Mesendoderm (in vitro differentiated cells): ENCODE measurements around the gene CSRNP3.

Experiments
- DNase-seq: peaks from one replicate; pipeline ENCODE4 v3.0.0; 2013
- H2AK5ac ChIP-seq: 2 replicates; pipeline ENCODE4 v1.6.1; 2013; ENCODE audit warnings: low read length, inconsistent platforms
- H2BK120ac ChIP-seq: 2 replicates; pipeline ENCODE4 v1.6.1; 2013; ENCODE audit warnings: low read depth, mild to moderate bottlenecking, low read length, moderate library complexity, mixed read lengths
- H2BK15ac ChIP-seq: replicated peaks from 2 replicates; pipeline ENCODE4 v1.6.1; 2013; ENCODE audit warnings: low read depth, mild to moderate bottlenecking, moderate library complexity
- H2BK5ac ChIP-seq: 2 replicates; pipeline ENCODE4 v1.6.1; 2013; ENCODE audit warnings: low read length, inconsistent platforms
- H3K18ac ChIP-seq: 2 replicates; pipeline ENCODE4 v1.6.1; 2013; ENCODE audit warnings: mild to moderate bottlenecking, low read length, mixed read lengths
- H3K23ac ChIP-seq: one replicate; pipeline ENCODE4 v1.6.1; 2013; ENCODE audit warnings: low read length
- H3K27ac ChIP-seq: 2 replicates; pipeline ENCODE4 v1.5.1; 2013; ENCODE audit warnings: low read depth, mild to moderate bottlenecking, inconsistent platforms, low read length, moderate library complexity
- H3K27me3 ChIP-seq: 2 replicates; pipeline ENCODE4 v1.6.1; 2013; ENCODE audit warnings: low read length, control low read depth, mild to moderate bottlenecking, inconsistent platforms; ENCODE audit not compliant: insufficient read depth, poor library complexity
- H3K36me3 ChIP-seq: 2 replicates; pipeline ENCODE4 v1.6.1; 2013; ENCODE audit warnings: low read length, inconsistent platforms; ENCODE audit not compliant: control insufficient read depth, insufficient read depth
- H3K4ac ChIP-seq: one replicate; pipeline ENCODE4 v1.6.1; 2013; ENCODE audit warnings: low read depth, mild to moderate bottlenecking, low read length, moderate library complexity
- H3K4me1 ChIP-seq: 2 replicates; pipeline ENCODE4 v1.6.1; 2013; ENCODE audit warnings: low read depth, low read length, inconsistent platforms; ENCODE audit not compliant: control insufficient read depth
- H3K4me2 ChIP-seq: 2 replicates; pipeline ENCODE4 v1.6.1; 2013; ENCODE audit warnings: low read length
- H3K4me3 ChIP-seq: 2 replicates; pipeline ENCODE4 v1.5.1; 2013; ENCODE audit warnings: mild to moderate bottlenecking, low read length
- H3K56ac ChIP-seq: one replicate; pipeline ENCODE4 v1.6.1; 2013; ENCODE audit warnings: low read length
- H3K79me1 ChIP-seq: 2 replicates; pipeline ENCODE4 v1.6.1; 2013; ENCODE audit warnings: low read length, inconsistent platforms
- H3K79me2 ChIP-seq: 2 replicates; pipeline ENCODE4 v1.6.1; 2013; ENCODE audit warnings: mild to moderate bottlenecking, low read length; ENCODE audit not compliant: control insufficient read depth, insufficient read depth
- H3K9ac ChIP-seq: 2 replicates; pipeline ENCODE4 v1.6.1; 2013; ENCODE audit warnings: low read length, inconsistent platforms
- H4K5ac ChIP-seq: one replicate; pipeline ENCODE4 v1.6.1; 2013; ENCODE audit warnings: low read length
- H4K8ac ChIP-seq: one replicate; pipeline ENCODE4 v1.6.1; 2013; ENCODE audit warnings: low read depth, mild to moderate bottlenecking, control low read depth, low read length, moderate library complexity
- WGBS: extraction: QIAGEN DNeasy Blood & Tissue Kit; methylation state at CpG from one replicate; pipeline ENCODE4 v1.1.7; 2013; ENCODE audit warnings: low lambda C conversion rate, missing lambda C conversion rate; ENCODE audit not compliant: insufficient coverage; ENCODE audit errors: extremely low coverage; 5-methylcytosine and 5-hydroxymethylcytosine counted together

The CSRNP3 gene

GRCh38 chr2:165573534-165574461, 104.3 kb downstream of the CSRNP3 start:
- Histone ChIP-seq H3K4ac (no peak overlapping the region), H3K27ac (no peak overlapping the region), H3K79me1 (no peaks in the 10 kb centered on the region), H3K79me2 (no peaks in the 10 kb centered on the region), H2BK120ac (no peak overlapping the region), H3K56ac (peak overlapping the region; percentile 54), H3K4me1 (no peaks in the 10 kb centered on the region), H4K5ac (no peak overlapping the region), H3K4me3 (peak overlapping the region; percentile 45), H3K18ac (no peak overlapping the region), H2BK15ac (no peak overlapping the region), H3K9ac (peak overlapping the region; percentile 44), H3K23ac (no peak overlapping the region), H3K4me2 (peak overlapping the region; percentile 96), H2BK5ac (no peak overlapping the region), H4K8ac (peak overlapping the region; percentile 65), H3K36me3 (no peaks in the 10 kb centered on the region), H2AK5ac (no peak overlapping the region), H3K27me3 (no peaks in the 10 kb centered on the region)
- DNase-seq: peak; percentile 96
- WGBS: no CpG with 5 or more reads among the region's 17 CpGs

GRCh38 chr2:165575044-165575615, 105.6 kb downstream of the CSRNP3 start:
- Histone ChIP-seq H3K23ac (no peak overlapping the region), H3K79me2 (no peaks in the 10 kb centered on the region), H3K27me3 (no peaks in the 10 kb centered on the region), H3K9ac (no peak overlapping the region), H2AK5ac (no peak overlapping the region), H3K4me1 (no peaks in the 10 kb centered on the region), H2BK120ac (no peak overlapping the region), H3K4me3 (no peak overlapping the region), H4K8ac (no peak overlapping the region), H3K4ac (no peak overlapping the region), H2BK5ac (no peak overlapping the region), H3K79me1 (no peaks in the 10 kb centered on the region), H4K5ac (no peak overlapping the region), H3K27ac (no peak overlapping the region), H3K56ac (no peak overlapping the region), H3K18ac (no peak overlapping the region), H3K36me3 (no peaks in the 10 kb centered on the region), H3K4me2 (no peak overlapping the region), H2BK15ac (no peak overlapping the region)
- no peak for DNase-seq
- no CpG with 5 or more reads among the region's 2 CpGs for WGBS

- no peak overlapping the region for H3K56ac ChIP-seq
- H3K27ac ChIP-seq: no peak overlapping the region
- H3K18ac ChIP-seq: no peak overlapping the region
- H2BK120ac ChIP-seq: no peak overlapping the region
- H3K9ac ChIP-seq: no peak overlapping the region
- H2AK5ac ChIP-seq: no peak overlapping the region
- H2BK15ac ChIP-seq: no peak overlapping the region
- no peak overlapping the region for H3K4me3 ChIP-seq
- no peak overlapping the region for H3K23ac ChIP-seq
- no peaks in the 10 kb centered on the region for H3K4me1 ChIP-seq
- DNase-seq: no peak
- H3K36me3 ChIP-seq: no peaks in the 10 kb centered on the region
- H4K8ac ChIP-seq: no peak overlapping the region
- no peak overlapping the region for H3K4me2 ChIP-seq
- H4K5ac ChIP-seq: no peak overlapping the region
- no peak overlapping the region for H3K4ac ChIP-seq
- H2BK5ac ChIP-seq: no peak overlapping the region
- WGBS: no CpG with 5 or more reads among the region's 3 CpGs
- no peaks in the 10 kb centered on the region for H3K79me2 ChIP-seq
- no peaks in the 10 kb centered on the region for H3K79me1 ChIP-seq
- no peaks in the 10 kb centered on the region for H3K27me3 ChIP-seq
Observed at GRCh38 chr2:165576409-165577154, 107.1 kb downstream of the CSRNP3 start.

GRCh38 chr2:165582409-165582808, 112.9 kb downstream of the CSRNP3 start:
- H3K56ac ChIP-seq: no peak overlapping the region
- H4K5ac ChIP-seq: no peak overlapping the region
- DNase-seq: no peak
- no peak overlapping the region for H3K9ac ChIP-seq
- H3K4me2 ChIP-seq: no peak overlapping the region
- no peak overlapping the region for H3K4me3 ChIP-seq
- no peak overlapping the region for H3K4ac ChIP-seq
- no CpG with 5 or more reads among the region's 3 CpGs for WGBS
- H3K18ac ChIP-seq: no peak overlapping the region
- no peaks in the 10 kb centered on the region for H3K79me1 ChIP-seq
- H3K27me3 ChIP-seq: no peaks in the 10 kb centered on the region
- no peaks in the 10 kb centered on the region for H3K79me2 ChIP-seq
- H2BK120ac ChIP-seq: no peak overlapping the region
- no peak overlapping the region for H3K23ac ChIP-seq
- H3K4me1 ChIP-seq: no peaks in the 10 kb centered on the region
- H2BK5ac ChIP-seq: no peak overlapping the region
- H3K36me3 ChIP-seq: no peaks in the 10 kb centered on the region
- no peak overlapping the region for H2BK15ac ChIP-seq
- no peak overlapping the region for H2AK5ac ChIP-seq
- no peak overlapping the region for H4K8ac ChIP-seq
- no peak overlapping the region for H3K27ac ChIP-seq

GRCh38 chr2:165582863-165583506, 113.5 kb downstream of the CSRNP3 start:
- H3K36me3 ChIP-seq: no peaks in the 10 kb centered on the region
- no peak overlapping the region for H4K8ac ChIP-seq
- H3K9ac ChIP-seq: no peak overlapping the region
- H3K79me2 ChIP-seq: no peaks in the 10 kb centered on the region
- H4K5ac ChIP-seq: no peak overlapping the region
- H3K23ac ChIP-seq: no peak overlapping the region
- no peaks in the 10 kb centered on the region for H3K27me3 ChIP-seq
- H3K4me2 ChIP-seq: no peak overlapping the region
- H3K27ac ChIP-seq: no peak overlapping the region
- no peak overlapping the region for H3K56ac ChIP-seq
- H3K18ac ChIP-seq: no peak overlapping the region
- no peak overlapping the region for H2BK5ac ChIP-seq
- no CpG with 5 or more reads among the region's 1 CpG for WGBS
- H3K4ac ChIP-seq: no peak overlapping the region
- no peak for DNase-seq
- no peak overlapping the region for H2AK5ac ChIP-seq
- no peaks in the 10 kb centered on the region for H3K79me1 ChIP-seq
- no peak overlapping the region for H2BK15ac ChIP-seq
- no peak overlapping the region for H2BK120ac ChIP-seq
- no peaks in the 10 kb centered on the region for H3K4me1 ChIP-seq
- no peak overlapping the region for H3K4me3 ChIP-seq
